ENCODE results near the gene P2RY1.

The P2RY1 gene

DNA sequence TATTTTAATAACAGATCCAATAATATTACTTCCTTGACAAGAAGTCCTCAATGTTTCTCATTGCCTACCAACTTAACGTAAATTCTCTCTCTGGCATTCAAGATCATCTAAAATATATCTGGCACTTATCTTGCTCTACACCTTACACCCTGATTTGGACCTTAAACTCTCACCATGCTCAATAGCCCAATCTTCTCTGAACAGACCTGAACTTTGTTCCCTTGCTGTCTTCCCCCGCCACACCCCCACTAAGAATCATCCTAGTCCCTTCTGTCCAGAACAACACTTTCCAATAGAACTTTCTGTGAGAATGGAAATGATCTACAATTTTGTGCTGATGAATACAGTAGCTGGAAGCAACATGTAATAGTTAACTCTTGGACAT, 44.9 kb downstream of the P2RY1 start:
- no peak overlapping the region for H3K27ac ChIP-seq (ENCODE audit: low read length)
- no peak overlapping the region for H3K9ac ChIP-seq (ENCODE audit: low read length)
- no peaks in the 10 kb centered on the region for H3K79me2 ChIP-seq (ENCODE audit: low read length)
- H2AFZ ChIP-seq (ENCODE audit: low read depth, low read length), result no peak overlapping the region
- H3K4me1 ChIP-seq (ENCODE audit: low read length), result peaks cover 6% of the 10 kb centered on the region
- H4K20me1 ChIP-seq (ENCODE audit: insufficient read depth, low read length), result no peaks in the 10 kb centered on the region
- no peaks in the 10 kb centered on the region for H3K27me3 ChIP-seq (ENCODE audit: low read depth, low read length)
- no peaks in the 10 kb centered on the region for H3K9me3 ChIP-seq (ENCODE audit: insufficient read depth, low read length)
- 0 out of 2 replicates have a peak overlapping the region, but pooled peaks have one; percentile 9 for H3K4me2 ChIP-seq (ENCODE audit: low read length)
- no peak overlapping the region for H3K4me3 ChIP-seq (ENCODE audit: low read length)
- H3K36me3 ChIP-seq (replicated peaks; ENCODE audit: low read depth, low read length), result no peaks in the 10 kb centered on the region
- no peak for TF ChIP-seq CTCF (IDR thresholded peaks at IDR 0.05; ENCODE audit: low read depth, low read length)
- TF ChIP-seq EZH2phosphoT487 (IDR thresholded peaks at IDR 0.05; ENCODE audit: low read depth), result no peak

GRCh38 chr3:152885076-152885475, 50.1 kb downstream of the P2RY1 start:
- Histone ChIP-seq H3K4me2 (ENCODE audit: low read length) (no peak overlapping the region), H3K4me3 (ENCODE audit: low read length) (no peak overlapping the region), H3K79me2 (ENCODE audit: low read length) (no peaks in the 10 kb centered on the region), H3K9ac (ENCODE audit: low read length) (no peak overlapping the region), H3K9me3 (ENCODE audit: insufficient read depth, low read length) (no peaks in the 10 kb centered on the region), H3K27ac (ENCODE audit: low read length) (no peak overlapping the region), H3K4me1 (ENCODE audit: low read length) (peaks cover 6% of the 10 kb centered on the region; the same call in 1 of the 2 replicates), H4K20me1 (ENCODE audit: insufficient read depth, low read length) (no peaks in the 10 kb centered on the region), H3K36me3 (replicated peaks; ENCODE audit: low read depth, low read length) (no peaks in the 10 kb centered on the region), H2AFZ (ENCODE audit: low read depth, low read length) (no peak overlapping the region), H3K27me3 (ENCODE audit: low read depth, low read length) (no peaks in the 10 kb centered on the region)
- TF ChIP-seq CTCF (IDR thresholded peaks at IDR 0.05; ENCODE audit: low read depth, low read length), result no peak
- TF ChIP-seq EZH2phosphoT487 (IDR thresholded peaks at IDR 0.05; ENCODE audit: low read depth), result no peak
